ENCODE data around the gene CRLF1.
"Not testable (repeated sequence)": the region's sequence is repeated elsewhere in the genome, so short reads cannot be mapped to it uniquely, and the experiment has no call there.

Gene CRLF1

GRCh38 chr19:18605546-18606280, 886 bp downstream of the CRLF1 start:
- Mint-ChIP-seq H3K4me1 (peaks cover 19% of the 10 kb centered on the region), H3K4me3 (no peak overlapping the region), H3K27me3 (peaks cover 85% of the 10 kb centered on the region), H3K9me3 (no peaks in the 10 kb centered on the region), H3K27ac (no peak overlapping the region)
- no peak for DNase-seq
- ATAC-seq = no peak

GRCh38 chr19:18605196-18605545, 1.4 kb downstream of the CRLF1 start:
- Mint-ChIP-seq H3K27me3 (peaks cover 80% of the 10 kb centered on the region), H3K9me3 (no peaks in the 10 kb centered on the region), H3K27ac (no peak overlapping the region), H3K4me1 (peaks cover 19% of the 10 kb centered on the region), H3K4me3 (no peak overlapping the region)
- no peak for DNase-seq
- peak; percentile 13 for ATAC-seq

- Mint-ChIP-seq H3K9me3 (no peaks in the 10 kb centered on the region), H3K27me3 (peaks cover 79% of the 10 kb centered on the region), H3K4me1 (peaks cover 19% of the 10 kb centered on the region), H3K27ac (no peak overlapping the region), H3K4me3 (no peak overlapping the region)
- DNase-seq (no peak), ATAC-seq (no peak)
These were observed 1.8 kb downstream of the CRLF1 start for GRCh38 chr19:18604820-18605159.

GRCh38 chr19:18603958-18604819, 2.4 kb downstream of the CRLF1 start:
- peak; percentile 33 for ATAC-seq
- H3K4me1 Mint-ChIP-seq = peaks cover 19% of the 10 kb centered on the region
- H3K9me3 Mint-ChIP-seq = no peaks in the 10 kb centered on the region
- no peak overlapping the region for H3K27ac Mint-ChIP-seq
- no peak for DNase-seq
- H3K4me3 Mint-ChIP-seq = no peak overlapping the region
- peaks cover 79% of the 10 kb centered on the region for H3K27me3 Mint-ChIP-seq

- H3K27ac Mint-ChIP-seq = no peak overlapping the region
- no peaks in the 10 kb centered on the region for H3K9me3 Mint-ChIP-seq
- no peak overlapping the region for H3K4me3 Mint-ChIP-seq
- DNase-seq = no peak
- peak; percentile 72 for ATAC-seq
- peaks cover 19% of the 10 kb centered on the region for H3K4me1 Mint-ChIP-seq
- peaks cover 79% of the 10 kb centered on the region for H3K27me3 Mint-ChIP-seq
These were observed 3.2 kb downstream of the CRLF1 start for GRCh38 chr19:18603255-18603957.

GRCh38 chr19:18601875-18602274, 4.7 kb downstream of the CRLF1 start:
- no peak for DNase-seq
- H3K9me3 Mint-ChIP-seq = no peaks in the 10 kb centered on the region
- H3K27me3 Mint-ChIP-seq = peaks cover 73% of the 10 kb centered on the region
- no peak overlapping the region for H3K27ac Mint-ChIP-seq
- ATAC-seq = no peak
- H3K4me3 Mint-ChIP-seq = no peak overlapping the region
- peaks cover 15% of the 10 kb centered on the region for H3K4me1 Mint-ChIP-seq

- not testable (repeated sequence) for DNase-seq, H3K27ac Mint-ChIP-seq, H3K9me3 Mint-ChIP-seq, ATAC-seq, H3K4me3 Mint-ChIP-seq
- peaks cover 82% of the 10 kb centered on the region for H3K27me3 Mint-ChIP-seq
- peaks cover 26% of the 10 kb centered on the region for H3K4me1 Mint-ChIP-seq
These were observed 5.8 kb downstream of the CRLF1 start for GRCh38 chr19:18600692-18601397.

GRCh38 chr19:18599485-18599884, 7.1 kb downstream of the CRLF1 start:
- Mint-ChIP-seq H3K9me3 (no peaks in the 10 kb centered on the region), H3K4me1 (peaks cover 39% of the 10 kb centered on the region), H3K27me3 (peaks cover 83% of the 10 kb centered on the region), H3K27ac (no peak overlapping the region), H3K4me3 (no peak overlapping the region)
- DNase-seq = no peak
- no peak for ATAC-seq

- peaks cover 49% of the 10 kb centered on the region for H3K4me1 Mint-ChIP-seq
- H3K27ac Mint-ChIP-seq = no peak overlapping the region
- H3K4me3 Mint-ChIP-seq = no peak overlapping the region
- ATAC-seq (no peak), DNase-seq (no peak)
- no peaks in the 10 kb centered on the region for H3K9me3 Mint-ChIP-seq
- peaks cover 72% of the 10 kb centered on the region for H3K27me3 Mint-ChIP-seq
These were observed 8.6 kb downstream of the CRLF1 start for GRCh38 chr19:18597809-18598660.

- peaks cover 51% of the 10 kb centered on the region for H3K4me1 Mint-ChIP-seq
- peaks cover 59% of the 10 kb centered on the region for H3K27me3 Mint-ChIP-seq
- no peak overlapping the region for H3K27ac Mint-ChIP-seq
- no peak for ATAC-seq
- H3K9me3 Mint-ChIP-seq = no peaks in the 10 kb centered on the region
- H3K4me3 Mint-ChIP-seq = no peak overlapping the region
- DNase-seq = no peak
These were observed 9.8 kb downstream of the CRLF1 start for GRCh38 chr19:18596752-18597157.

- Mint-ChIP-seq H3K4me1 (peaks cover 58% of the 10 kb centered on the region), H3K27ac (no peak overlapping the region), H3K27me3 (peaks cover 52% of the 10 kb centered on the region), H3K9me3 (no peaks in the 10 kb centered on the region), H3K4me3 (peak overlapping the region; percentile 47 to 67)
- DNase-seq = no peak
- ATAC-seq = no peak
These were observed 11.1 kb downstream of the CRLF1 start for GRCh38 chr19:18595475-18595874.

GRCh38 chr19:18594824-18595373, 11.7 kb downstream of the CRLF1 start:
- peak overlapping the region; percentile 90 to 93 for H3K27ac Mint-ChIP-seq
- peak; percentile 18 for ATAC-seq

GRCh38 chr19:18594096-18594823, 12.3 kb downstream of the CRLF1 start:
- Mint-ChIP-seq H3K9me3 (no peaks in the 10 kb centered on the region), H3K27me3 (peaks cover 43% of the 10 kb centered on the region), H3K4me1 (peaks cover 71% of the 10 kb centered on the region), H3K27ac (peak overlapping the region; percentile 90 to 93), H3K4me3 (peak overlapping the region; percentile 83 to 91)
- ATAC-seq (peak; percentile 71), DNase-seq (peak; percentile 75 to 81)

More at GRCh38 chr19:18594824-18595373, 11.7 kb downstream of the CRLF1 start:
- Mint-ChIP-seq H3K4me1 (peaks cover 64% of the 10 kb centered on the region), H3K4me3 (peak overlapping the region; percentile 83 to 91), H3K9me3 (no peaks in the 10 kb centered on the region), H3K27me3 (peaks cover 50% of the 10 kb centered on the region)
- no peak for DNase-seq
